ENCODE data around the gene ADARB2. TPM values are rescaled to one million over a fixed set of nuclear protein-coding genes. Genes with fewer than 3 reads are reported as not detected.
"Not testable (repeated sequence)": the region's sequence is repeated elsewhere in the genome, so short reads cannot be mapped to it uniquely, and the experiment has no call there.

ADARB2 gene
- total and polyA plus RNA-seq, 5 donors from 2014 or later: 0.27 to 2.9 (median 0.69) TPM; not detected in 1

GRCh38 chr10:1468811-1469210 is 268.5 kb downstream of the ADARB2 start:
- ATAC-seq (ENCODE audit: low read depth in 2 of 2) (no peak), DNase-seq (no peak)
- H3K9me3 ChIP-seq (ENCODE audit: control insufficient read depth in 2 of 2, low read length in 2 of 2): no peaks in the 10 kb centered on the region
- no peak overlapping the region for H3K27ac Mint-ChIP-seq
- H3K27me3 Mint-ChIP-seq: no peaks in the 10 kb centered on the region
- H3K4me1 Mint-ChIP-seq: no peaks in the 10 kb centered on the region
- no peaks in the 10 kb centered on the region for H3K27me3 ChIP-seq (ENCODE audit: control insufficient read depth, insufficient read depth, low read length)
- H3K4me3 ChIP-seq (ENCODE audit: low read depth, low read length): no peak overlapping the region
- no peak overlapping the region for H3K27ac ChIP-seq (ENCODE audit: insufficient read depth, low read length, poor library complexity, severe bottlenecking)
- H3K36me3 ChIP-seq (ENCODE audit: control insufficient read depth, insufficient read depth, low read length): no peaks in the 10 kb centered on the region
- no peaks in the 10 kb centered on the region for H3K9me3 Mint-ChIP-seq
- no peaks in the 10 kb centered on the region for H3K36me3 Mint-ChIP-seq
- H3K4me1 ChIP-seq (ENCODE audit: control insufficient read depth, insufficient read depth, low read length, poor library complexity, severe bottlenecking): no peaks in the 10 kb centered on the region
- H3K4me3 Mint-ChIP-seq: no peak overlapping the region

GRCh38 chr10:1467334-1468076 is 269.8 kb downstream of the ADARB2 start:
- H3K27me3 Mint-ChIP-seq: no peaks in the 10 kb centered on the region
- H3K4me3 Mint-ChIP-seq: no peak overlapping the region
- Histone ChIP-seq H3K4me1 (ENCODE audit: control insufficient read depth, insufficient read depth, low read length, poor library complexity, severe bottlenecking) (no peaks in the 10 kb centered on the region), H3K9me3 (ENCODE audit: control insufficient read depth in 2 of 2, low read length in 2 of 2) (no peaks in the 10 kb centered on the region), H3K36me3 (ENCODE audit: control insufficient read depth, insufficient read depth, low read length) (no peaks in the 10 kb centered on the region), H3K27ac (ENCODE audit: insufficient read depth, low read length, poor library complexity, severe bottlenecking) (no peak overlapping the region), H3K4me3 (ENCODE audit: low read depth, low read length) (no peak overlapping the region), H3K27me3 (ENCODE audit: control insufficient read depth, insufficient read depth, low read length) (no peaks in the 10 kb centered on the region)
- no peaks in the 10 kb centered on the region for H3K36me3 Mint-ChIP-seq
- ATAC-seq (ENCODE audit: low read depth in 2 of 2) (no peak), DNase-seq (no peak)
- H3K27ac Mint-ChIP-seq: peak overlapping the region in 1 of 3 donors; percentile 64
- H3K9me3 Mint-ChIP-seq: peaks cover 0 to 1% (median 0%) of the 10 kb centered on the region in 7 donors
- H3K4me1 Mint-ChIP-seq: no peaks in the 10 kb centered on the region

GRCh38 chr10:1465993-1466764 is 271.1 kb downstream of the ADARB2 start:
- no peaks in the 10 kb centered on the region for H3K36me3 ChIP-seq (ENCODE audit: control insufficient read depth, insufficient read depth, low read length)
- H3K27me3 ChIP-seq (ENCODE audit: control insufficient read depth, insufficient read depth, low read length): no peaks in the 10 kb centered on the region
- no peak for ATAC-seq (ENCODE audit: low read depth in 2 of 2)
- Mint-ChIP-seq H3K4me1 (no peaks in the 10 kb centered on the region), H3K36me3 (no peaks in the 10 kb centered on the region), H3K27me3 (no peaks in the 10 kb centered on the region), H3K9me3 (peaks cover 0 to 1% (median 0%) of the 10 kb centered on the region in 7 donors), H3K4me3 (no peak overlapping the region), H3K27ac (no peak overlapping the region)
- no peaks in the 10 kb centered on the region for H3K4me1 ChIP-seq (ENCODE audit: control insufficient read depth, insufficient read depth, low read length, poor library complexity, severe bottlenecking)
- no peak overlapping the region for H3K4me3 ChIP-seq (ENCODE audit: low read depth, low read length)
- H3K27ac ChIP-seq (ENCODE audit: insufficient read depth, low read length, poor library complexity, severe bottlenecking): no peak overlapping the region
- no peak for DNase-seq
- no peaks in the 10 kb centered on the region for H3K9me3 ChIP-seq (ENCODE audit: control insufficient read depth in 2 of 2, low read length in 2 of 2)

- Histone ChIP-seq H3K27me3 (ENCODE audit: control insufficient read depth, insufficient read depth, low read length) (no peaks in the 10 kb centered on the region), H3K27ac (ENCODE audit: insufficient read depth, low read length, poor library complexity, severe bottlenecking) (no peak overlapping the region), H3K9me3 (ENCODE audit: control insufficient read depth in 2 of 2, low read length in 2 of 2) (no peaks in the 10 kb centered on the region), H3K4me1 (ENCODE audit: control insufficient read depth, insufficient read depth, low read length, poor library complexity, severe bottlenecking) (no peaks in the 10 kb centered on the region), H3K4me3 (ENCODE audit: low read depth, low read length) (no peak overlapping the region), H3K36me3 (ENCODE audit: control insufficient read depth, insufficient read depth, low read length) (no peaks in the 10 kb centered on the region)
- no peak overlapping the region for H3K4me3 Mint-ChIP-seq
- H3K27ac Mint-ChIP-seq: no peak overlapping the region
- ATAC-seq (ENCODE audit: low read depth in 2 of 2): no peak
- DNase-seq: no peak
- no peaks in the 10 kb centered on the region for H3K4me1 Mint-ChIP-seq
- peaks cover 0 to 1% (median 0%) of the 10 kb centered on the region in 7 donors for H3K9me3 Mint-ChIP-seq
- no peaks in the 10 kb centered on the region for H3K27me3 Mint-ChIP-seq
- H3K36me3 Mint-ChIP-seq: no peaks in the 10 kb centered on the region
These were observed 271.9 kb downstream of the ADARB2 start for GRCh38 chr10:1465418-1465911.

- H3K27me3 ChIP-seq (ENCODE audit: control insufficient read depth, insufficient read depth, low read length): no peaks in the 10 kb centered on the region
- Mint-ChIP-seq H3K4me1 (no peaks in the 10 kb centered on the region), H3K27me3 (no peaks in the 10 kb centered on the region), H3K4me3 (no peak overlapping the region), H3K36me3 (no peaks in the 10 kb centered on the region), H3K9me3 (peaks cover 0 to 1% (median 0%) of the 10 kb centered on the region in 7 donors), H3K27ac (no peak overlapping the region)
- no peaks in the 10 kb centered on the region for H3K36me3 ChIP-seq (ENCODE audit: control insufficient read depth, insufficient read depth, low read length)
- no peak overlapping the region for H3K27ac ChIP-seq (ENCODE audit: insufficient read depth, low read length, poor library complexity, severe bottlenecking)
- ATAC-seq (ENCODE audit: low read depth in 2 of 2): no peak
- no peak for DNase-seq
- H3K4me1 ChIP-seq (ENCODE audit: control insufficient read depth, insufficient read depth, low read length, poor library complexity, severe bottlenecking): no peaks in the 10 kb centered on the region
- no peaks in the 10 kb centered on the region for H3K9me3 ChIP-seq (ENCODE audit: control insufficient read depth in 2 of 2, low read length in 2 of 2)
- H3K4me3 ChIP-seq (ENCODE audit: low read depth, low read length): no peak overlapping the region
These were observed 272.4 kb downstream of the ADARB2 start for GRCh38 chr10:1464881-1465417.

GRCh38 chr10:1463971-1464370 is 273.4 kb downstream of the ADARB2 start:
- H3K4me3 Mint-ChIP-seq; H3K4me3 ChIP-seq (ENCODE audit: low read depth, low read length); H3K36me3 Mint-ChIP-seq; H3K4me1 Mint-ChIP-seq; DNase-seq; H3K27ac Mint-ChIP-seq; H3K27me3 ChIP-seq (ENCODE audit: control insufficient read depth, insufficient read depth, low read length); ATAC-seq (ENCODE audit: low read depth in 2 of 2); H3K9me3 Mint-ChIP-seq; H3K4me1 ChIP-seq (ENCODE audit: control insufficient read depth, insufficient read depth, low read length, poor library complexity, severe bottlenecking); H3K27ac ChIP-seq (ENCODE audit: insufficient read depth, low read length, poor library complexity, severe bottlenecking); H3K27me3 Mint-ChIP-seq; H3K36me3 ChIP-seq (ENCODE audit: control insufficient read depth, insufficient read depth, low read length); H3K9me3 ChIP-seq (ENCODE audit: control insufficient read depth in 2 of 2, low read length in 2 of 2): not testable (repeated sequence)

- no peak overlapping the region for H3K4me3 Mint-ChIP-seq
- no peaks in the 10 kb centered on the region for H3K4me1 Mint-ChIP-seq
- no peaks in the 10 kb centered on the region for H3K36me3 ChIP-seq (ENCODE audit: control insufficient read depth, insufficient read depth, low read length)
- H3K9me3 ChIP-seq (ENCODE audit: control insufficient read depth in 2 of 2, low read length in 2 of 2): no peaks in the 10 kb centered on the region
- H3K4me3 ChIP-seq (ENCODE audit: low read depth, low read length): no peak overlapping the region
- H3K27me3 Mint-ChIP-seq: no peaks in the 10 kb centered on the region
- no peaks in the 10 kb centered on the region for H3K4me1 ChIP-seq (ENCODE audit: control insufficient read depth, insufficient read depth, low read length, poor library complexity, severe bottlenecking)
- ATAC-seq (ENCODE audit: low read depth in 2 of 2) (no peak), DNase-seq (no peak)
- H3K9me3 Mint-ChIP-seq: peaks cover 0 to 1% (median 0%) of the 10 kb centered on the region in 7 donors
- no peak overlapping the region for H3K27ac ChIP-seq (ENCODE audit: insufficient read depth, low read length, poor library complexity, severe bottlenecking)
- no peaks in the 10 kb centered on the region for H3K36me3 Mint-ChIP-seq
- no peak overlapping the region for H3K27ac Mint-ChIP-seq
- H3K27me3 ChIP-seq (ENCODE audit: control insufficient read depth, insufficient read depth, low read length): no peaks in the 10 kb centered on the region
These were observed 274.2 kb downstream of the ADARB2 start for GRCh38 chr10:1462994-1463633.
